Measurements from ENCODE around the gene PID1.

DNA sequence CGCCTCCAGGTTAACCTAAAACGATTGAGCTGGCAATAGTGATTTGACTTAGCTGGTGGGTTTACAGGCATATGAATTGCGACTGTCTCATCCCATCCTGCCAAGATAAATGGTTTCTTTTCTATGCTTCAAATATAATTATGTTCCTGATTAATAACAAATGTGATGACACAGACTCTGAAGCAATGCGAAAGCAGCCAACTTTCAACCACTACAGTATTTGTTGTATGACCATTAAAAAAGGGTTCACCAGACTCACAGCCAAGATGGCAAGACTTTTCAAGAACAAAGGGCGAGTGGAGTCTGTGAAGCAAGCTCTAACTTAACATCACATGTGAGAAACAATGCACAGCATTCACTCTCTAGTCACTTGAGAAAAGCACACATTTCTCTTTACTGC is 186.6 kb downstream of the PID1 start:
- TF ChIP-seq TAF1 (IDR thresholded peaks at IDR 0.05; ENCODE audit: low read depth, low read length), result no peak
- no peak for TF ChIP-seq POLR2AphosphoS5 (IDR thresholded peaks at IDR 0.05; ENCODE audit: low read depth, low read length)
- no peak for TF ChIP-seq POLR2A (IDR thresholded peaks at IDR 0.05; ENCODE audit: low read depth, low read length)
- no peak for TF ChIP-seq POU2F2 (IDR thresholded peaks at IDR 0.05; ENCODE audit: low read depth, low read length)
- no peak for TF ChIP-seq PAX5 (IDR thresholded peaks at IDR 0.05; ENCODE audit: insufficient read depth, low read length, severe bottlenecking)

All from GM12891 (cell line).